AG09319 (cell line): ENCODE results near the gene SNUPN.
"Not testable (repeated sequence)": the region's sequence is repeated elsewhere in the genome, so short reads cannot be mapped to it uniquely, and the experiment has no call there.

ENCODE experiments used
- DNase-seq: peaks from one replicate; pipeline ENCODE4 v3.0.0-alpha.2; 2010; ENCODE audit warnings: low read depth; ENCODE audit errors: extremely low read depth
- CTCF ChIP-seq: IDR thresholded peaks from 2 replicates; pipeline ENCODE4 v1.5.1; 2011; ENCODE audit warnings: low read depth, mild to moderate bottlenecking, inconsistent platforms, low read length, moderate library complexity

Gene SNUPN

GRCh38 chr15:75598361-75598760, 27.2 kb downstream of the SNUPN start:
- DNase-seq: no peak
- TF ChIP-seq CTCF: no peak

GRCh38 chr15:75597667-75598341, 27.7 kb downstream of the SNUPN start:
- TF ChIP-seq CTCF: peak; percentile 32
- DNase-seq: no peak

- no peak for TF ChIP-seq CTCF
- DNase-seq: no peak
Measured at GRCh38 chr15:75596703-75597345, 28.7 kb downstream of the SNUPN start.

- no peak for TF ChIP-seq CTCF
- no peak for DNase-seq
Measured at GRCh38 chr15:75594276-75594675, 31.2 kb downstream of the SNUPN start.

GRCh38 chr15:75591655-75592364, 33.7 kb downstream of the SNUPN start:
- TF ChIP-seq CTCF: no peak
- DNase-seq: no peak

GRCh38 chr15:75590239-75590638, 35.3 kb downstream of the SNUPN start:
- DNase-seq: no peak
- no peak for TF ChIP-seq CTCF

- TF ChIP-seq CTCF: no peak
Measured at GRCh38 chr15:75589071-75589470, 36.5 kb downstream of the SNUPN start.

GRCh38 chr15:75586422-75586821, 39.1 kb downstream of the SNUPN start:
- DNase-seq: not testable (repeated sequence)

More at GRCh38 chr15:75589071-75589470, 36.5 kb downstream of the SNUPN start:
- DNase-seq: no peak
